HG03558 (cell line): ENCODE results near the gene PRSS33.

Source experiments
- ATAC-seq: cut with Tn5 transposase; IDR thresholded peaks from one replicate; pipeline ENCODE4 v1.9.1; 2021; ENCODE audit warnings: moderate number of reproducible peaks; ENCODE audit not compliant: unreplicated experiment; ENCODE audit errors: extremely low read depth

PRSS33 gene

GRCh38 chr16:2748757-2749455 lies 38.5 kb downstream of the PRSS33 start:
- ATAC-seq: no peak

- ATAC-seq: no peak
Observed at GRCh38 chr16:2745961-2746360, 41.4 kb downstream of the PRSS33 start.

GRCh38 chr16:2745116-2745890 lies 42.1 kb downstream of the PRSS33 start:
- no peak for ATAC-seq

GRCh38 chr16:2744711-2745110 lies 42.6 kb downstream of the PRSS33 start:
- no peak for ATAC-seq

GRCh38 chr16:2743007-2743810 lies 44.2 kb downstream of the PRSS33 start:
- ATAC-seq: no peak

GRCh38 chr16:2742323-2743006 lies 44.9 kb downstream of the PRSS33 start:
- no peak for ATAC-seq

GRCh38 chr16:2741168-2741567 lies 46.2 kb downstream of the PRSS33 start:
- ATAC-seq: no peak

- no peak for ATAC-seq
Observed at GRCh38 chr16:2740476-2740875, 46.9 kb downstream of the PRSS33 start.

- no peak for ATAC-seq
Observed at GRCh38 chr16:2739625-2740430, 47.5 kb downstream of the PRSS33 start.

- no peak for ATAC-seq
Observed at GRCh38 chr16:2738615-2739014, 48.7 kb downstream of the PRSS33 start.

GRCh38 chr16:2737895-2738418 lies 49.4 kb downstream of the PRSS33 start:
- no peak for ATAC-seq

GRCh38 chr16:2737238-2737605 lies 50.1 kb downstream of the PRSS33 start:
- ATAC-seq: no peak

- ATAC-seq: no peak
Observed at GRCh38 chr16:2736476-2737237, 50.7 kb downstream of the PRSS33 start.

GRCh38 chr16:2734844-2735515 lies 52.4 kb downstream of the PRSS33 start:
- no peak for ATAC-seq
